Measurements from ENCODE around the gene BABAM1.

DNA sequence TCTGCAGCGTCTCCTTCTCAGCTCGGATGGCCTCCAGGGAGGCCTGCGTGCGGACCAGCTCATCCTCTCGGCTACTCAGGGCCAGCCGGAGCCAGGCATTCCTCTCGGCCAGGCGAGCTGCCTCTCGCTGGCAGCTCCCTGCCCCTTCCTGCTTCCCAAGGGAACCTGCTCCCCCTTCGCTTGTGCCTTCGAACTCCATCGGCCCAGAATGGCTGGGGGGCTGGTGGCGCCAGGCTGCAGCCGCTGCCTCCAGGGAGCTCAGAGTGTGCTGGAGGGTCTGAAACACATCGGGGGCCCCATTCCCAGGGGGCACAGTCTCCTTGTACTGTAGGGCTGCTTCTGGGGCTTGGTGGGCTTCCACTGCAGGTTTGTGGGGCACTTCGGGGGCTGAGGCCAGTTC, 4.7 kb upstream of the BABAM1 start:
- TF ChIP-seq POLR2A (IDR thresholded peaks at IDR 0.05; ENCODE audit: low read depth, low read length) (no peak), POLR2AphosphoS5 (IDR thresholded peaks at IDR 0.05; ENCODE audit: low read depth, low read length) (no peak), TAF1 (IDR thresholded peaks at IDR 0.05; ENCODE audit: low read depth, low read length) (no peak), POU2F2 (IDR thresholded peaks at IDR 0.05; ENCODE audit: low read depth, low read length) (no peak)

Data from GM12891 (cell line).